ENCODE results near the gene CDCA3.

The CDCA3 gene

DNA sequence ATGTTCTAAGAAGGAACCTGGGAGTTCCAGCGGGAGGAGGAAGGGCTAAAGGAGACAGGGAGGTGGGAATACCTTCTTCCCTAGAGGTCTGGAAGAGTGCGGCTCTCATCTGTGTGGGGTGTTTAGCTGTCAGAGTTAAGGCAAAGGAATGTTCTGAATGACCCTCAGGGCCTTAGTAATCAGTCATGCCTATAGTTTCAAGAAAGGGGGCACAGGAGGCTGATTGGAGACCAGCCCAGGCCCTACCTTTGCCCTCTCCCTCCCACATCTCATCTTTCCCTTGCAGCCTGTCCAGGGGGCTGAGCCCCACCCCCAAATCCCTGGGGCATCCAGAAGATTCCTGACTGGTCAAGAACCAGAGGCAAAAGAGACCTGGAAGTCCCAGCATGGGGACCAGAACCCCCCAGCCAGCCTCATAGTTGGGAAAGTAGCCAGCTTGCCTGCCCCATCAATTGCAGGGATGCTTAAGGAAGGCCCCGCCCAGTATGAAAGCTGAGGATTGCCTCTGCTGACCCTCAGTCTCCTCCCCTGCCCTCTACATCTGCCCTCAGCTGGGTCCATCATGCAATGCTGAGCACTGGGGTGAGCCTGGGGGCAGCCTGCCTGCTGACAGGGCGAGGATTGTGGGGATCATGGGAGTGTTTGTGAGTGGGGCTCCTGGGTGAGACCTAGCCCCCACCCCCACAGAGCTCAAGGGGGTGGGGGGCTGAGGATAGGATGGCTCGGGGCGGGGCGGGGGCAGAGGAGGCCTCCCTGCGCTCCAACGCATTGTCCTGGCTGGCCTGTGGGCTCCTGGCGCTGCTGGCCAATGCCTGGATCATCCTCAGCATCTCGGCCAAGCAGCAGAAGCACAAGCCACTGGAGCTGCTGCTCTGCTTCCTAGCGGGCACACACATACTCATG, 27.7 kb downstream of the CDCA3 start:
- no peak overlapping the region for H3K4me3 Mint-ChIP-seq
- H3K27ac Mint-ChIP-seq = no peak overlapping the region
- H3K4me1 Mint-ChIP-seq = peaks cover 29% of the 10 kb centered on the region
- H3K27me3 Mint-ChIP-seq = peaks cover 7% of the 10 kb centered on the region
- no peaks in the 10 kb centered on the region for H3K36me3 Mint-ChIP-seq
- no peaks in the 10 kb centered on the region for H3K9me3 Mint-ChIP-seq

DNA sequence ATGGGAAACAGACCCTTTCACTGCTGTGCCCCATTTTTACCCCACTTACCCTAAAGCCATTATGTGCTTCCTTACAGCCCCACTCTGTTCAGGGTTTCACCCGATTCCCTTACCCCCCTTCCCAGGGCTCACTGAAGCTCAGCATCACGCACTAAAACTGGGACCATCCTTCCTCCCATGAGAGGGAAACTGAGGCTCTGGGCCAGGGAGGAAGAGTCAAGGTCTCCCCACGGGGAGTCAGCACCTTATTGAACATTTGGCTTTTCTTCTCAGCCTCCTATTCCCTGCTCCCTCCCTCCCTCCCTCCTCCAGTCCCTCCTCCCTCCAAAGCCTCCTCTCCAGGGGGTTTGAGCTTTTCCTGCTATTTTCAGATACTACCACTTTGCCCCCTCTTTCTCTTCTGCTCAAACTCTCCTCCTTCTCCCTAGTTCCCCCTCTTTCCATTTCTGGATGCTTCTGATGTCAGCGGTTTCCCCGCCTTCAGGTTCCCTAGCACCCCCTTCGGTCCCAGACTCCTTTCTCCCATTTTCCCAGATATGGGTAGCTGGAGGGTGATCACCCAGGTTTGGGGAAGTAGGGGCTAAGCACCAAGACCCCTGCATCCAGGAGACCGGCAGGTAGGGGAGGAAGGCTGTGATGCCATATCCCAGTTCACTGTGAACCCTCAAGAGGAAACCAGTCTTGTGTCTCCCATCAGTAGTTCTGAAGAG, 28.5 kb downstream of the CDCA3 start:
- Mint-ChIP-seq H3K4me1 (peaks cover 24% of the 10 kb centered on the region), H3K4me3 (peak overlapping the region; percentile 62), H3K27me3 (peaks cover 7% of the 10 kb centered on the region), H3K27ac (peak overlapping the region; percentile 65), H3K9me3 (no peaks in the 10 kb centered on the region), H3K36me3 (peaks cover 4% of the 10 kb centered on the region)

DNA sequence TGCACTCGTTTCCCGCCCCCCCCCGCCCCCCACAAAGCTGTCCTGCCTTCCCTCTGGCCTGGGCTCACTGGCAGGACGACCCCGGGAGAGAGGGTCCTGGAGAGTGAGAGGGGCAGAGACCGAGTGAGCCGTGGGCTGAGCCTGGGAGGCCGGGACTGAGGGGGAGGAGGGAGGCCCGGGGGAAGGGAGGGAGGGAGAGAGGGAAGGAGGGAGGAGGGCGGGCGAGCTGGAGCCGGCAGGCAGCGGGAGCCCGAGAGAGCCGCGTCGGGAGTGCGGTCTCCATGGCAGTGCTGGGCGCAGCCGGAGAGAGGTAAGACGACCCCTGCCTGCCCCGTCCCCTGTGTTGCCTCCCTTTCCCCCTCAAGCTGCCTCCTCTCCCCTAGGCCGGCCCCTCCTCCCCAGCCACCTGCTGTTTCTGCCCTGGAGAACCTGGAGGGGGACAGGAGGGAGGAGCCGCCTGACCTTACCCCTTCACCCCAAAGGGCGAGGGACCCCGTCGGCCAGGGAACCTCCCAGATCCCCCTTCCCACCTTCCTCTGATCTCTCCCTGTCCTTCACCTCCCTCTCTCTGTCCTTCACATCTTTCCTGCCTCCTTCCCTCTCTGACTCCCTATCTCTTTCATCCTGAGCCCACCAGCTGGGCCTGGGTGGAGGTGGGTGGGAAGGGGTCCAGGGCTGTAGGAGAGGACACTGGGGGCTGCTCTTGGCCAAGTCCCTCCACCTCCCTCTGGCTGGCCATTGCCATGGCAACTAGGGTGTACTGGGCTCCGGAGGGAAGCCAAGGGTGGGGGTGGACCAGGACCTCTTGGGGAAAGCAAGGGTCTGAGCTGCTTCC, 29.3 kb downstream of the CDCA3 start, which contains the start of gene GPR162:
GPR162 (plus strand) TSS at position 231 of the 835 bp plus-strand sequence. CDS start 2,078 bp downstream, outside the sequence.
- Mint-ChIP-seq H3K27me3 (peaks cover 7% of the 10 kb centered on the region), H3K4me1 (peaks cover 19% of the 10 kb centered on the region), H3K4me3 (peak within 1 kb of the TSS; percentile 72), H3K36me3 (peaks cover 5% of the 10 kb centered on the region), H3K27ac (peak within 1 kb of the TSS; percentile 65), H3K9me3 (no peaks in the 10 kb centered on the region)

DNA sequence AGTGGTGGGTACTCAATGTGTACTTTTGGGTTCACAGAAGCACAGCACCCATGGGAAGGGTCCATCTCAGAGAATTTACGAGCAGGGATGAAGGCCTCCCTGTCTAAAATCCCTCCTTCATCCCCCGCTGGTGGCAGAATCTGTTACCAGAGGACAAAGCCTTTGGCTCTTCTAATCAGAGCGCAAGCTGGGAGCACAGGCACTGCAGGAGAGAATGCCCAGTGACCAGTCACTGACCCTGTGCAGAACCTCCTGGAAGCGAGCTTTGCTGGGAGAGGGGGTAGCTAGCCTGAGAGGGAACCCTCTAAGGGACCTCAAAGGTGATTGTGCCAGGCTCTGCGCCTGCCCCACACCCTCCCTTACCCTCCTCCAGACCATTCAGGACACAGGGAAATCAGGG, 30.9 kb downstream of the CDCA3 start:
- Mint-ChIP-seq H3K4me3 (no peak overlapping the region), H3K27ac (no peak overlapping the region), H3K36me3 (peaks cover 5% of the 10 kb centered on the region), H3K27me3 (peaks cover 3% of the 10 kb centered on the region), H3K4me1 (peaks cover 14% of the 10 kb centered on the region), H3K9me3 (no peaks in the 10 kb centered on the region)

DNA sequence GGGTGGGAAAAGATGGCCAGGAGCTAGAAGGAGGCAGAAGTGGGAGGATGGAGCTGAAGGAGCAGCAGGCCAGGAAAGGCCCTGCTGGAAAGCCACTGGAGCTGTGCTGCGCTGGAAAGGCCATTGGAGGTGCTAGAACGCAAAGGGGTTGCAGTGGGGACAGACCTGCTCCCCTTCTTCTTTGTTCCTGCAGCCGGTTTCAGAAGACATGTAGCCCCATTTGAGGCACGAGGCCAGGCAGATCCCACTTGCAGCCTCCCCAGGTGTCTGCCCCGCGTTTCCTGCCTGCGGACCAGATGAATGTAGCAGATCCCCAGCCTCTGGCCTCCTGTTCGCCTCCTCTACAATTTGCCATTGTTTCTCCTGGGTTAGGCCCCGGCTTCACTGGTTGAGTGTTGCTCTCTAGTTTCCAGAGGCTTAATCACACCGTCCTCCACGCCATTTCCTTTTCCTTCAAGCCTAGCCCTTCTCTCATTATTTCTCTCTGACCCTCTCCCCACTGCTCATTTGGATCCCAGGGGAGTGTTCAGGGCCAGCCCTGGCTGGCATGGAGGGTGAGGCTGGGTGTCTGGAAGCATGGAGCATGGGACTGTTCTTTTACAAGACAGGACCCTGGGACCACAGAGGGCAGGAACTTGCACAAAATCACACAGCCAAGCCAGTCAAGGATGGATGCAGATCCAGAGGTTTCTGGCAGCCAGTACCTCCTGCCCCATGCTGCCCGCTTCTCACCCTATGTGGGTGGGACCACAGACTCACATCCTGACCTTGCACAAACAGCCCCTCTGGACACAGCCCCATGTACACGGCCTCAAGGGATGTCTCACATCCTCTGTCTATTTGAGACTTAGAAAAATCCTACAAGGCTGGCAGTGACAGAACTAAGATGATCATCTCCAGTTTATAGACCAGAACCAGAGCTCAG, 31.7 kb downstream of the CDCA3 start:
- H3K4me1 Mint-ChIP-seq = peaks cover 14% of the 10 kb centered on the region
- H3K27ac Mint-ChIP-seq = no peak overlapping the region
- peaks cover 5% of the 10 kb centered on the region for H3K36me3 Mint-ChIP-seq
- no peaks in the 10 kb centered on the region for H3K9me3 Mint-ChIP-seq
- H3K4me3 Mint-ChIP-seq = no peak overlapping the region
- H3K27me3 Mint-ChIP-seq = peaks cover 2% of the 10 kb centered on the region

DNA sequence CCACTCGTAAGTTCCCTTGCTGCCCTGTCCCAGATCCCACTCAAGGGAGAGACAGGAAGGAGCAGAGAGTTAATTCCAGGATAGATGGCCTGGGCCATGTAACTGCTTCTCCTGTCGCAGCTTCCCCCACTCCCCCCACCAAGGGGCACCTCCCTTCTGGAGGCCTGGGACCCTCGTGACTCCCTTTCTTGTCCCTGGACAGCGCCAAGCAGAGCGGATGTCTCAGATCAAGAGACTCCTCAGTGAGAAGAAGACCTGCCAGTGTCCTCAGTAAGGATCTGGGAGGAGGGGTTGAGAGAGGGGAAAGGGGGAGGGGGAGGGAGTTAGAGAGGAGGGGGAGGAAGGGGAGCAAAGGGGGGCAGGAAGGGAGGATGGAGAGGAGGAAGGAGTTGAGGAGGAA, 32.4 kb downstream of the CDCA3 start:
- H3K4me1 Mint-ChIP-seq = peaks cover 16% of the 10 kb centered on the region
- H3K9me3 Mint-ChIP-seq = no peaks in the 10 kb centered on the region
- H3K27me3 Mint-ChIP-seq = peaks cover 2% of the 10 kb centered on the region
- H3K36me3 Mint-ChIP-seq = peaks cover 5% of the 10 kb centered on the region
- H3K27ac Mint-ChIP-seq = no peak overlapping the region
- no peak overlapping the region for H3K4me3 Mint-ChIP-seq

DNA sequence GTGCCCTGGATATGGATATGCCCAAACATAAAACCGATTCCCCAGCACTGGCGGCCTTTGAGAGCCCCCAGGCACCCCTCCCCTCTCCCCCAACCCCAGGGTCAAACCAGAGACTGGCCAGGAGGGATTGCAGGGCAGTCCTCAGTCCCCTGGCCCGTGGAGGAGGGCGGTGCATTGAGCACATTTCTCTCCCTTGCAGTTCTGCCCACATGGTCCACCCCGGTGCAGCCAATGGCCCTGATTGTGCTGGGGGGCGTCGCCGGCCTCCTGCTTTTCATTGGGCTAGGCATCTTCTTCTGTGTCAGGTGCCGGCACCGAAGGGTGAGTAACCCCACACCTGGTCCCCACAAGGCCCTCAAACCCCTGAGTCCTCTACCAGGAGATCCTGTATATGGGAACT, 32.9 kb downstream of the CDCA3 start:
- Mint-ChIP-seq H3K9me3 (no peaks in the 10 kb centered on the region), H3K27ac (no peak overlapping the region), H3K36me3 (peaks cover 5% of the 10 kb centered on the region)

DNA sequence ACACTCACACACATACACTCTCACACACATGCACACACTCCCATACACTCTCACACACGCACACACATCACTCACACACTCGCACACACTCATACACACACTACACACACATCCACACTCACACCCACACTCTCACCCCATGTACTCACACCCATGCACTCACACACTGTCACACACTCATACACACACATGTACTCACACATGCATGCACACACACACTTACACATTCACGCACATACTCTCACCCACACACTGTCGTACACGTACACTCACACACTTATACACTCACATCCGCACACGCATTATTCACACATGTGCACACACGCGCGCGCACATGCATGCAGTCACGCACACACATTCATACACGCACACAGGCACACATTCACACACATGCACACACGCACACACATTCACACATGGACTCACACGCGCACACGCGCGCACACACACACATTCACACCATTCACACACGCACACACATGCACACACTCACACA, 33.4 kb downstream of the CDCA3 start:
- no peaks in the 10 kb centered on the region for H3K27me3 Mint-ChIP-seq
- no peaks in the 10 kb centered on the region for H3K9me3 Mint-ChIP-seq
- H3K27ac Mint-ChIP-seq = peak overlapping the region; percentile 6
- no peak overlapping the region for H3K4me3 Mint-ChIP-seq
- H3K4me1 Mint-ChIP-seq = peaks cover 20% of the 10 kb centered on the region
- H3K36me3 Mint-ChIP-seq = peaks cover 5% of the 10 kb centered on the region

More for the DNA sequence above, 32.9 kb downstream of the CDCA3 start:
- peaks cover 20% of the 10 kb centered on the region for H3K4me1 Mint-ChIP-seq
- H3K4me3 Mint-ChIP-seq = no peak overlapping the region
- peaks cover 2% of the 10 kb centered on the region for H3K27me3 Mint-ChIP-seq

DNA sequence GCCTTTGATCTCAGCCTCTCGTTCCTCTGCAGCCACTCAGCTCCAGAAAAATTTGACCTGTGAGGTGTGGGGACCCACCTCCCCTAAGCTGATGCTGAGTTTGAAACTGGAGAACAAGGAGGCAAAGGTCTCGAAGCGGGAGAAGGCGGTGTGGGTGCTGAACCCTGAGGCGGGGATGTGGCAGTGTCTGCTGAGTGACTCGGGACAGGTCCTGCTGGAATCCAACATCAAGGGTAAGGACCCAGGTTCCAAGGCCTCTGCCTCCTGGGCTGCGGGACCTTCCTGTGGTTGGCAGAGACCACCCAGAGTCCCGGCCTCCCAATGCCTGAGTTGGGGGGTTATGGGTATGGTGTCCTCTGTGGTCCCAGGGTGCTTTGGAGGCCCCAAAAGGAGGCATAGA, 34.0 kb downstream of the CDCA3 start:
- peaks cover 19% of the 10 kb centered on the region for H3K4me1 Mint-ChIP-seq
- H3K36me3 Mint-ChIP-seq = peaks cover 5% of the 10 kb centered on the region
- H3K27ac Mint-ChIP-seq = peak overlapping the region; percentile 41
- H3K9me3 Mint-ChIP-seq = no peaks in the 10 kb centered on the region
- H3K4me3 Mint-ChIP-seq = no peak overlapping the region
- no peaks in the 10 kb centered on the region for H3K27me3 Mint-ChIP-seq

DNA sequence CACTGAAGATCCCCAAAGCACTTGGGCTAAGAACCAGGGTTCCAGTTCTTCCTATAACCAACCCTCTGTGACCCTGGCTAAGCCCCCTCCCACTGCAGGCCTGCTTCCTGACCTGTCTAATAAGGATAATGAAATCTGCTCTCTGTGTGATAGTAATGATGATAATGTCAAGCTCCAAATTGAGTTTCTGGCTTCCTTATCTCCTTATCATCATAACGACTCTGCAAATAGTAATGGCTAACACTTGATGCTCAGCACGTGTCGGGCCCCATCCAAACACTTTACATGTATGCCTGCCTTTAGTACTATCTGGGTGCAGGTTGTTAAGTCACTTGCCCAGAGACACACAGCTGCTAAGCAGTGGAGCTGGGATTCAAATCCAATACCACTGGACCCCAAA, 34.5 kb downstream of the CDCA3 start:
- peaks cover 16% of the 10 kb centered on the region for H3K4me1 Mint-ChIP-seq
- H3K4me3 Mint-ChIP-seq = no peak overlapping the region
- H3K27me3 Mint-ChIP-seq = no peaks in the 10 kb centered on the region
- H3K36me3 Mint-ChIP-seq = peaks cover 5% of the 10 kb centered on the region
- no peaks in the 10 kb centered on the region for H3K9me3 Mint-ChIP-seq
- H3K27ac Mint-ChIP-seq = peak overlapping the region; percentile 17

DNA sequence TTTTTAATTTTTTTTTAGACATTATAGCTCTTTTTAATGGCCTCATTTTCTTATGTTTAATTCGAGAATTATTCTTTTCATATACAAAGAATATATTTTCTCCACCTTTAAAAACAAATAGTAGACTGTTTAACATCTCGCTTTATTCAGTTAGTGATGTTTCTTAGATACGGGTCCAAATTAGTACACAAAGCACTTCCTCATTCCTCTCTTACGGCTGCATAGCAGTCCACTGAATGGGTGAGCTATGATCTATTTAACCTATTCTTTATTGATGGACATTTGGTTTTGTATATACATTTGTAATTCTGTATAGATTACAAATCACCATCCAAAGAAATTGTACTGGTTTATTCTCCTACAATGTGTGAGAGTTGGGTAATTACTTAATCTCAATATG, 37.7 kb downstream of the CDCA3 start:
- Mint-ChIP-seq H3K4me1 (peaks cover 26% of the 10 kb centered on the region), H3K36me3 (peaks cover 10% of the 10 kb centered on the region), H3K27ac (no peak overlapping the region), H3K9me3 (no peaks in the 10 kb centered on the region), H3K27me3 (no peaks in the 10 kb centered on the region), H3K4me3 (no peak overlapping the region)

DNA sequence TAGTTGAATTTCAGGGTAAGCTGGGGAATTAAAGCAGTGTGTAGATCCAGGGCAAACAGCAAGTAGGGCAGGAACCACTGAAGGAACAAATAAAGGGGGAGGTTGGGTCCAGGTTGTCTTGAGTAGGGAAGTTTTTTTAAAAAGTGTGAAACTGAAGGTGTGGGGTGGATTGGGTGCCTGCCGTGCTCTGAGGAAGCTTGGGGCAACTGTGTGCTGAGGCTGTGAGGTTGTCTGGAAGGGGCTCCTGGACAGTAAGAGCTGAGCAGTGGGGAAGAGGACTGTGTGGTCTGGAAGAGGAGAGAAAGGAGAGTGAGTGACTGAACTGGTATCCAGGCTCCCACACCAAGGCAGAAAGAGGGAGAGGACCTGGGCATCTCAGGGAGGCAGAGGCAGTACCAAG, 40.3 kb downstream of the CDCA3 start:
- H3K9me3 Mint-ChIP-seq = no peaks in the 10 kb centered on the region
- peaks cover 5% of the 10 kb centered on the region for H3K36me3 Mint-ChIP-seq
- peaks cover 27% of the 10 kb centered on the region for H3K4me1 Mint-ChIP-seq
- H3K4me3 Mint-ChIP-seq = no peak overlapping the region
- peak overlapping the region; percentile 91 for H3K27ac Mint-ChIP-seq
- no peaks in the 10 kb centered on the region for H3K27me3 Mint-ChIP-seq

DNA sequence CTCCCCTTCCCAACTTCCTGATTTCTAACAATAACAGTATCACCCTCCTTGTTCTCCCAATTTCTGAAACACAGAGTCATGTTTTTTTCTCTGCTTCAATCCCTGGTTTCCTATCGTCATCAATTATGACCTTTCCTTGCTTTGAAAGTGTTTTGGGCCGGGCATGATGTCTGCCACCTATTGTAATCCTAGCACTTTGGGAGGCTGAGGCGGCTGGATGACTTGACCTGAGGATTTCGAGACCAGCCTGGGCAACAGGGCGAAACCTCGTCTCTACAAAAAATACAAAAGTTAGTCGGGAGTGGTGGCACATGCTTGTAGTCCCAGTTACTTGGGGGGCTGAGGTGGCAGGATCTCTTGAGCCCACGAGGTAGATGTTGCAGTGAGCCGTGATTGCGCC, 42.0 kb downstream of the CDCA3 start:
- Mint-ChIP-seq H3K36me3 (peaks cover 11% of the 10 kb centered on the region), H3K9me3 (no peaks in the 10 kb centered on the region), H3K4me3 (no peak overlapping the region), H3K27ac (no peak overlapping the region), H3K4me1 (peaks cover 34% of the 10 kb centered on the region), H3K27me3 (no peaks in the 10 kb centered on the region)

DNA sequence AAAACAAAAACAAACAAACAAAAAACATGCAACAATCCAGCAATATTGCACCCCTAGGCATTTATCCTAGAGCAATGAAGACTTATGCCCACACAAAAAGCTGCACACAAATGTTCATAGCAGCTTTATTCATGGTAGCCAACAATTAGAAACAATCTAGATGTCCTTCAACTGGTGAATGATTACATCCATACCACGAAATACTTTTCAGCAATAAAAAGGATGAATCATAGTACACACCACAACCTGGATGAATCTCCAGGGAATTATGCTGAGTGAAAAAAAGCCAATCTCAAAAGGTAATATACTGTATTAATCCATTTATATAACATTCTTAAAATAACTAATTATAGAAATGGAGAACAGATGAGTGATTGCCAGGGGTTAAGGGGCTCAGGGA, 43.9 kb downstream of the CDCA3 start:
- Mint-ChIP-seq H3K36me3 (peaks cover 11% of the 10 kb centered on the region), H3K4me1 (peaks cover 29% of the 10 kb centered on the region), H3K4me3 (no peak overlapping the region), H3K9me3 (no peaks in the 10 kb centered on the region), H3K27me3 (no peaks in the 10 kb centered on the region), H3K27ac (no peak overlapping the region)

Measured in activated naive CD4-positive, alpha-beta T cell treated with anti-CD3 and anti-CD28 coated beads, Interleukin-2, amount 50 U/mL, for 24 hours (primary cell).